ENCODE measurements around the gene R3HCC1L. TPM values are rescaled to one million over a fixed set of nuclear protein-coding genes. Genes with fewer than 3 reads are reported as not detected.
"Not testable (repeated sequence)": the region's sequence is repeated elsewhere in the genome, so short reads cannot be mapped to it uniquely, and the experiment has no call there.

Gene R3HCC1L
- total RNA-seq, 1 donor from 2014 or later: 25.5 TPM

GRCh38 chr10:98228266-98228665, 93.8 kb downstream of the R3HCC1L start:
- DNase-seq (ENCODE audit: low spot score): not testable (repeated sequence)

GRCh38 chr10:98231417-98231816, 97.0 kb downstream of the R3HCC1L start:
- DNase-seq (ENCODE audit: low spot score): no peak

- DNase-seq (ENCODE audit: low spot score): no peak
Measured at GRCh38 chr10:98235846-98236245, 101.4 kb downstream of the R3HCC1L start.

- no peak for DNase-seq (ENCODE audit: low spot score)
Measured at GRCh38 chr10:98236862-98237261, 102.4 kb downstream of the R3HCC1L start.

- DNase-seq (ENCODE audit: low spot score): no peak
Measured at GRCh38 chr10:98238391-98238790, 103.9 kb downstream of the R3HCC1L start.

GRCh38 chr10:98240524-98240923, 106.1 kb downstream of the R3HCC1L start:
- no peak for DNase-seq (ENCODE audit: low spot score)

- DNase-seq (ENCODE audit: low spot score): peak; percentile 63
Measured at GRCh38 chr10:98242823-98243222, 108.4 kb downstream of the R3HCC1L start.

- DNase-seq (ENCODE audit: low spot score): peak; percentile 90
Measured at GRCh38 chr10:98244141-98244540, 109.7 kb downstream of the R3HCC1L start.

GRCh38 chr10:98244586-98244985, 110.1 kb downstream of the R3HCC1L start:
- DNase-seq (ENCODE audit: low spot score): no peak

GRCh38 chr10:98246911-98247805, 112.7 kb downstream of the R3HCC1L start:
- DNase-seq (ENCODE audit: low spot score): no peak

GRCh38 chr10:98248018-98248417, 113.6 kb downstream of the R3HCC1L start:
- DNase-seq (ENCODE audit: low spot score): no peak

GRCh38 chr10:98249134-98249533, 114.7 kb downstream of the R3HCC1L start:
- no peak for DNase-seq (ENCODE audit: low spot score)

- no peak for DNase-seq (ENCODE audit: low spot score)
Measured at GRCh38 chr10:98251399-98251798, 116.9 kb downstream of the R3HCC1L start.

GRCh38 chr10:98252464-98252863, 118.0 kb downstream of the R3HCC1L start:
- DNase-seq (ENCODE audit: low spot score): no peak

- DNase-seq (ENCODE audit: low spot score): no peak
Measured at GRCh38 chr10:98253499-98253898, 119.0 kb downstream of the R3HCC1L start.

GRCh38 chr10:98254234-98254974, 119.9 kb downstream of the R3HCC1L start:
- no peak for DNase-seq (ENCODE audit: low spot score)

- DNase-seq (ENCODE audit: low spot score): no peak
Measured at GRCh38 chr10:98255146-98255877, 120.9 kb downstream of the R3HCC1L start.

- DNase-seq (ENCODE audit: low spot score): no peak
Measured at GRCh38 chr10:98256692-98257091, 122.2 kb downstream of the R3HCC1L start.

GRCh38 chr10:98257198-98257597, 122.7 kb downstream of the R3HCC1L start:
- no peak for DNase-seq (ENCODE audit: low spot score)

- no peak for DNase-seq (ENCODE audit: low spot score)
Measured at GRCh38 chr10:98257961-98258360, 123.5 kb downstream of the R3HCC1L start.

GRCh38 chr10:98258683-98259454, 124.4 kb downstream of the R3HCC1L start:
- DNase-seq (ENCODE audit: low spot score): no peak
